Measurements from ENCODE around the gene NOS1. TPM values are rescaled to one million over a fixed set of nuclear protein-coding genes. Genes with fewer than 3 reads are reported as not detected.
"Not testable (repeated sequence)": the region's sequence is repeated elsewhere in the genome, so short reads cannot be mapped to it uniquely, and the experiment has no call there.

NOS1 gene
- total RNA-seq, 1 donor from 2014 or later = 0.05 TPM

DNA sequence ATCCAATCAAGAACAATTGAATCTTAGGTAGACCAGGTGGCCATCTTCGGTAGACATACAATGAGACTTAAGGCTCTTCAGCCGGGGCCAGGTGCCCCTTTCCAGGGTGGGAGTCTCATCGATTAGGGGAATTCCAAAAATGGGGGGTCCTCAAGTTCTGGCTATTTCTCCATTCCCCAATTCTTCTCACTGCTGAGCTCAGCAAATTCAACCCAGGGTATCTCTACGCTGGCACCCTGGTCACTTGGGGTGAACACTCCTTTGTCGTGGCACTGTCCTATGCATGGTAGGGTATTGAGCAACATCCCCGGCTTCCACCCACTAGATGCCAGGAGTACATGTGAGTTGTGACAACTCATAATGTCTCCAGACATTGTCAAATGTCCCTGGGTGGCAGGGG is 136.2 kb downstream of the NOS1 start:
- no peak overlapping the region for H3K27ac Mint-ChIP-seq (ENCODE audit: unreplicated experiment)
- H3K4me1 Mint-ChIP-seq (ENCODE audit: unreplicated experiment) = no peaks in the 10 kb centered on the region
- H3K36me3 Mint-ChIP-seq (ENCODE audit: low read depth, unreplicated experiment) = no peaks in the 10 kb centered on the region
- peaks cover 1% of the 10 kb centered on the region for H3K27me3 Mint-ChIP-seq (ENCODE audit: unreplicated experiment)
- TF ChIP-seq, protein P1, sequence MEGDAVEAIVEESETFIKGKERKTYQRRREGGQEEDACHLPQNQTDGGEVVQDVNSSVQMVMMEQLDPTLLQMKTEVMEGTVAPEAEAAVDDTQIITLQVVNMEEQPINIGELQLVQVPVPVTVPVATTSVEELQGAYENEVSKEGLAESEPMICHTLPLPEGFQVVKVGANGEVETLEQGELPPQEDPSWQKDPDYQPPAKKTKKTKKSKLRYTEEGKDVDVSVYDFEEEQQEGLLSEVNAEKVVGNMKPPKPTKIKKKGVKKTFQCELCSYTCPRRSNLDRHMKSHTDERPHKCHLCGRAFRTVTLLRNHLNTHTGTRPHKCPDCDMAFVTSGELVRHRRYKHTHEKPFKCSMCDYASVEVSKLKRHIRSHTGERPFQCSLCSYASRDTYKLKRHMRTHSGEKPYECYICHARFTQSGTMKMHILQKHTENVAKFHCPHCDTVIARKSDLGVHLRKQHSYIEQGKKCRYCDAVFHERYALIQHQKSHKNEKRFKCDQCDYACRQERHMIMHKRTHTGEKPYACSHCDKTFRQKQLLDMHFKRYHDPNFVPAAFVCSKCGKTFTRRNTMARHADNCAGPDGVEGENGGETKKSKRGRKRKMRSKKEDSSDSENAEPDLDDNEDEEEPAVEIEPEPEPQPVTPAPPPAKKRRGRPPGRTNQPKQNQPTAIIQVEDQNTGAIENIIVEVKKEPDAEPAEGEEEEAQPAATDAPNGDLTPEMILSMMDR (IDR thresholded peaks at IDR 0.05; ENCODE audit: unreplicated experiment) = no peak
- no peak for DNase-seq (ENCODE audit: low spot score)
- H3K4me3 Mint-ChIP-seq (ENCODE audit: unreplicated experiment) = no peak overlapping the region
- H3K9me3 Mint-ChIP-seq (ENCODE audit: unreplicated experiment) = no peaks in the 10 kb centered on the region

DNA sequence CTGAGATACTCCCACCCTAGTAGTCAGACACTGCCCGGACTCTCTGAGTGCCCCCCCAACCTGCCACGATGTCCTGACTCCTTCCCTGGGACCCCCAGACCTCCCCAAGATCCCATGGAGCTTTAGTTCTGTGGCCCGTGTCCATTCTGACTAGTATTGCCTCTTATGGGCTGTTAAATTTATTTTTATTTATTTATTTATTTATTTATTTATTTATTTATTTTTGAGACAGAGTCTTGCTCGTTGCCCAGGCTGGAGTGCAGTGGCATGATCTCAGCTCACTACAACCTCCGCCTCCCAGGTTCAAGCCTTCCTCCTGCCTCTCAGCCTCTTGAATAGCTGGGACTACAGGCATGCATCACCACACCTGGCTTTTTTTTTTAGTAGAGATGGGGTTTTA is 140.5 kb downstream of the NOS1 start:
- not testable (repeated sequence) for DNase-seq (ENCODE audit: low spot score); H3K27me3 Mint-ChIP-seq (ENCODE audit: unreplicated experiment); H3K4me3 Mint-ChIP-seq (ENCODE audit: unreplicated experiment); H3K27ac Mint-ChIP-seq (ENCODE audit: unreplicated experiment); H3K9me3 Mint-ChIP-seq (ENCODE audit: unreplicated experiment); H3K4me1 Mint-ChIP-seq (ENCODE audit: unreplicated experiment); H3K36me3 Mint-ChIP-seq (ENCODE audit: low read depth, unreplicated experiment)

DNA sequence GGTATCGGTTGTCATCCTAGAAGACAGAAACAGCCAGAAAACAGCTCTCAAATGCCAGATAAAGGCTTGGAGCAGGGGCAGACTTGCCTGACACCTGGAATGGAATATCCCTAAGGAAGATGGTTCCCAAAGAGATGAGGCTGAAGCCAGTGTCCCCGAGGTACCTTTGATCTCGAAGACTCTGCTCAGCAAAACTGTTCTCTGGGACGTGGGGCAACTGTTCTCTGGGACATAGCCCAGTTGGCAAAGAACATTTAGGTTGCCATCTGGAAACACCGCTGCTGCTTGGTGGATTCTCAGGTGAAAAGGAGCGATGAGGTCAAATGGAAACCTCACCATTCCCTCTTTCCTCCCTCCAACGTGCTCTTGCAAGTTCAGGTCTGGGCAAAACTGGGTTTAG is 143.3 kb downstream of the NOS1 start:
- Mint-ChIP-seq H3K27me3 (ENCODE audit: unreplicated experiment) (peaks cover 2% of the 10 kb centered on the region), H3K9me3 (ENCODE audit: unreplicated experiment) (no peaks in the 10 kb centered on the region), H3K4me3 (ENCODE audit: unreplicated experiment) (no peak overlapping the region), H3K4me1 (ENCODE audit: unreplicated experiment) (no peaks in the 10 kb centered on the region), H3K27ac (ENCODE audit: unreplicated experiment) (no peak overlapping the region), H3K36me3 (ENCODE audit: low read depth, unreplicated experiment) (no peaks in the 10 kb centered on the region)
- TF ChIP-seq, protein P1 (IDR thresholded peaks at IDR 0.05; ENCODE audit: unreplicated experiment) = no peak
- DNase-seq (ENCODE audit: low spot score) = no peak

DNA sequence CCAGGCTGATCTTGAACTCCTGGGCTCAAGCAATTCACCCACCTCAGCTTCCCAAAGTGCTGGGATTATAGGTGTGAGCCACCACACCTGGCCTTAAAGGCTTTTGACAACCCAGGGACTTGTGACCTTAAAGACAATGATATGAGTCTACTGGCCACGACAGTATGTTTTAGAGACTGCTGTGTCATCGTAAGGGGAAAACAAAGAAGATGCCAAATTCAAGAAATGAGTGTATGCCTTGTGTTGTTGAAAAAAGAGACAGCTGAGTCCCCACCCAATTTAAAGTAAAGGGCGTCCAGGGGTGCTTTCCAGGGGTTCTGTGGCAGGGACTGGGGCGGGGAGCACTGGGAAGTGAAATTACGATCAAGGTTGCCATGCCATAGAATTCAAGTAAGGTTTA is 144.7 kb downstream of the NOS1 start:
- TF ChIP-seq, protein P1 (IDR thresholded peaks at IDR 0.05; ENCODE audit: unreplicated experiment) = no peak
- H3K36me3 Mint-ChIP-seq (ENCODE audit: low read depth, unreplicated experiment) = no peaks in the 10 kb centered on the region
- H3K4me3 Mint-ChIP-seq (ENCODE audit: unreplicated experiment) = no peak overlapping the region
- no peaks in the 10 kb centered on the region for H3K4me1 Mint-ChIP-seq (ENCODE audit: unreplicated experiment)
- no peak overlapping the region for H3K27ac Mint-ChIP-seq (ENCODE audit: unreplicated experiment)
- H3K27me3 Mint-ChIP-seq (ENCODE audit: unreplicated experiment) = peaks cover 2% of the 10 kb centered on the region
- DNase-seq (ENCODE audit: low spot score) = no peak
- no peaks in the 10 kb centered on the region for H3K9me3 Mint-ChIP-seq (ENCODE audit: unreplicated experiment)

DNA sequence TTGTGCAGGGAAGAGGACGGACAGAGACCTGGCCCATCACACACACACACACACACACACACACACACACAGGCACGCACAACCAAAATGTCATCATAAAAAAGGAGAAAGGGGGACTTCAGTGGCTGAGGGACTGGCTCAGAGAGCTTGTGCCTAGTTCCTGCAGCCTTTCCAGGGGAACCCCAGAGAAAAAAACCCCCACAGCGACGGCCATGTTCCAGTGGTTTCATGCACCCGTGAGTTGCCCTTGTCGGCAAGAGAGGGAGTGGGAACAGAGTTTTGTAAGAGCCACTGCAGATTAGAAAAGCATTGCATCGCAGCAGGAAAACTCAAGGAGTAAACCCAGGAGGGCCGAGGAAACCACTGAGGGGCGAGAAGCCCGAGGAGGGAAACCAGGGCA is 146.6 kb downstream of the NOS1 start:
- no peak overlapping the region for H3K27ac Mint-ChIP-seq (ENCODE audit: unreplicated experiment)
- no peak overlapping the region for H3K4me3 Mint-ChIP-seq (ENCODE audit: unreplicated experiment)

More for the DNA sequence above, 146.6 kb downstream of the NOS1 start:
- Mint-ChIP-seq H3K4me1 (ENCODE audit: unreplicated experiment) (no peaks in the 10 kb centered on the region), H3K27me3 (ENCODE audit: unreplicated experiment) (peaks cover 3% of the 10 kb centered on the region), H3K9me3 (ENCODE audit: unreplicated experiment) (no peaks in the 10 kb centered on the region), H3K36me3 (ENCODE audit: low read depth, unreplicated experiment) (no peaks in the 10 kb centered on the region)
- DNase-seq (ENCODE audit: low spot score) = no peak
- TF ChIP-seq, protein P1 (IDR thresholded peaks at IDR 0.05; ENCODE audit: unreplicated experiment) = no peak
